PC-9 (cell line): ENCODE measurements around the gene SLC6A19. TPM values are rescaled to one million over a fixed set of nuclear protein-coding genes. Genes with fewer than 3 reads are reported as not detected.

Source experiments
- BruUV-seq: library from RNA; stranded (reverse); fragments of 400-500 nt; replicated peaks from 2 replicates; lab custom pipeline; 2021; lab: Mats Ljungman, UMichigan
- CTCF ChIA-PET: fragments of 300-600 bp; sonication (Branson Sonifier 250); formaldehyde crosslinking; loops from one replicate; lab custom pipeline; 2022; ENCODE audit warnings: antibody characterized with exemption; lab: Charles Lee
- POLR2A ChIA-PET: fragments of 300-600 bp; sonication (Branson Sonifier 250); formaldehyde crosslinking; loops from one replicate; lab custom pipeline; 2022; ENCODE audit warnings: antibody characterized with exemption; ENCODE audit not compliant: unreplicated experiment; lab: Charles Lee
- DNase-seq, 2 experiments: peaks; one replicate each; pipeline versions ENCODE4 v3.0.0 to v3.0.0-alpha.2; 2015 to 2022; ENCODE audit warnings: mixed read lengths in 1 of 2
- H2AFZ ChIP-seq: fragments of 200-600 bp; sonication (generic); 2 replicates; pipeline ENCODE4 v1.8.1; 2017; ENCODE audit warnings: antibody characterized with exemption
- H3F3A ChIP-seq: fragments of 200-600 bp; sonication (generic); 2 replicates; pipeline ENCODE4 v1.8.1; 2017; ENCODE audit warnings: antibody characterized with exemption, mild to moderate bottlenecking, low read depth; ENCODE audit not compliant: insufficient read depth
- H3K27ac ChIP-seq: fragments of 200-600 bp; sonication (generic); 2 replicates; pipeline ENCODE4 v1.6.1; 2016; ENCODE audit warnings: mixed run types
- H3K27me3 ChIP-seq: fragments of 200-600 bp; sonication (generic); 2 replicates; pipeline ENCODE4 v1.6.1; 2016; ENCODE audit warnings: low read depth, mixed run types; ENCODE audit not compliant: insufficient read depth
- H3K36me3 ChIP-seq: fragments of 200-600 bp; sonication (generic); 2 replicates; pipeline ENCODE4 v1.6.1; 2016; ENCODE audit warnings: low read depth, mixed run types
- H3K4me1 ChIP-seq: fragments of 200-600 bp; sonication (generic); replicated peaks from 2 replicates; pipeline ENCODE4 v1.6.1; 2016; ENCODE audit warnings: mixed run types; ENCODE audit not compliant: insufficient read depth
- H3K4me2 ChIP-seq: fragments of 200-600 bp; sonication (generic); 2 replicates; pipeline ENCODE4 v1.6.1; 2017; ENCODE audit warnings: mixed run types
- H3K4me3 ChIP-seq: fragments of 200-600 bp; sonication (generic); 2 replicates; pipeline ENCODE4 v1.6.1; 2016; ENCODE audit warnings: mixed run types
- H3K79me2 ChIP-seq: fragments of 200-600 bp; sonication (generic); 2 replicates; pipeline ENCODE4 v1.6.1; 2017; ENCODE audit warnings: low read depth, mixed run types
- H3K9me2 ChIP-seq: fragments of 200-600 bp; sonication (generic); 2 replicates; pipeline ENCODE4 v1.8.1; 2017; ENCODE audit warnings: mild to moderate bottlenecking; ENCODE audit not compliant: insufficient read depth
- H3K9me3 ChIP-seq: fragments of 200-600 bp; sonication (generic); 2 replicates; pipeline ENCODE4 v1.8.1; 2016; ENCODE audit warnings: low read depth; ENCODE audit not compliant: insufficient read depth
- H4K20me1 ChIP-seq: fragments of 200-600 bp; sonication (generic); 2 replicates; pipeline ENCODE4 v1.8.1; 2017; ENCODE audit not compliant: insufficient read depth
- EZH2 ChIP-seq: fragments of 200-600 bp; sonication (generic); IDR thresholded peaks from 2 replicates; pipeline ENCODE4 v1.8.0; 2017; ENCODE audit warnings: antibody characterized with exemption, low read depth
- intact Hi-C: fragments of 100-400 bp; cut with micrococcal nuclease; formaldehyde crosslinking; loops from one replicate; pipeline ENCODE4 v1.10.0; 2022; ENCODE audit not compliant: unreplicated experiment
- total RNA-seq: library from RNA; stranded (reverse); gene quantifications from 2 replicates; pipeline ENCODE4 v1.2.3, GENCODE V29; 2021
- TF ChIP-seq, protein P1 (sequence below): fragments of 200-600 bp; sonication (generic); conservative IDR thresholded peaks from 2 replicates; pipeline ENCODE4 v1.6.1; 2017; ENCODE audit warnings: mixed run types, antibody characterized with exemption, mild to moderate bottlenecking, moderate library complexity

SLC6A19 gene
- total RNA-seq, 1 experiment from 2014 or later, result not detected

GRCh38 chr5:1255081-1255561 is 53.7 kb downstream of the SLC6A19 start:
- ChIA-PET POLR2A (no interaction called here), CTCF (no interaction called here)
- no peaks in the 10 kb centered on the region for H3K9me2 ChIP-seq
- TF ChIP-seq EZH2, result no peak
- TF ChIP-seq, protein P1, sequence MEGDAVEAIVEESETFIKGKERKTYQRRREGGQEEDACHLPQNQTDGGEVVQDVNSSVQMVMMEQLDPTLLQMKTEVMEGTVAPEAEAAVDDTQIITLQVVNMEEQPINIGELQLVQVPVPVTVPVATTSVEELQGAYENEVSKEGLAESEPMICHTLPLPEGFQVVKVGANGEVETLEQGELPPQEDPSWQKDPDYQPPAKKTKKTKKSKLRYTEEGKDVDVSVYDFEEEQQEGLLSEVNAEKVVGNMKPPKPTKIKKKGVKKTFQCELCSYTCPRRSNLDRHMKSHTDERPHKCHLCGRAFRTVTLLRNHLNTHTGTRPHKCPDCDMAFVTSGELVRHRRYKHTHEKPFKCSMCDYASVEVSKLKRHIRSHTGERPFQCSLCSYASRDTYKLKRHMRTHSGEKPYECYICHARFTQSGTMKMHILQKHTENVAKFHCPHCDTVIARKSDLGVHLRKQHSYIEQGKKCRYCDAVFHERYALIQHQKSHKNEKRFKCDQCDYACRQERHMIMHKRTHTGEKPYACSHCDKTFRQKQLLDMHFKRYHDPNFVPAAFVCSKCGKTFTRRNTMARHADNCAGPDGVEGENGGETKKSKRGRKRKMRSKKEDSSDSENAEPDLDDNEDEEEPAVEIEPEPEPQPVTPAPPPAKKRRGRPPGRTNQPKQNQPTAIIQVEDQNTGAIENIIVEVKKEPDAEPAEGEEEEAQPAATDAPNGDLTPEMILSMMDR, result no peak
- H3K27me3 ChIP-seq, result peaks cover 20% of the 10 kb centered on the region
- BruUV-seq, result no TSS peak
- intact Hi-C loops, result no loop called here
- no peak overlapping the region for H3K4me3 ChIP-seq
- H3K9me3 ChIP-seq, result no peaks in the 10 kb centered on the region
- H3K4me1 ChIP-seq, result no peaks in the 10 kb centered on the region
- no peak overlapping the region for H3K4me2 ChIP-seq
- no peak overlapping the region for H3K27ac ChIP-seq
- no peak overlapping the region for H2AFZ ChIP-seq
- H3F3A ChIP-seq, result no peaks in the 10 kb centered on the region
- H3K79me2 ChIP-seq, result no peaks in the 10 kb centered on the region
- no peaks in the 10 kb centered on the region for H3K36me3 ChIP-seq
- DNase-seq, result no peak
- 0 out of 2 replicates have a peak, but pooled peaks cover 5% of the 10 kb centered on the region for H4K20me1 ChIP-seq

DNA sequence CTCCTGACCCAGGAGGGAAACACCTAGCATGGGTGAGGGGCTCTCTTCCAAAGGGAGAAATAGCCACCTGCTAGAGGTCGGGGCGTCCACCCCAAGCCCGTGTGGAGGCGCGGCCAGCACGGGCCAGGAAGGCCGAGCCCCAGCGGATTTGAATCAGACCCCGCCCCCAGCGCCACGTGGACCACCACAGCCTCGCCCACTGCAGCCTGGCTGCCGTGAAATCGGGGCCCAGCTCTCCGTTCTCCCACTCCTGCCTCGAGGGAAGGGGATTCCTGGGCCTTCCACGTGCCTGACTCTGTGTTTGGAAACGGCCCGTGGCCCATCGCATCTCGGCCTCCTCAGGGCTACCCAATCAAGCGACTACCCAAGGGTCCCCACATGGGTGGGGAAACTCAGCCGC is 55.4 kb downstream of the SLC6A19 start:
- Histone ChIP-seq H3K79me2 (no peaks in the 10 kb centered on the region), H3K27me3 (peaks cover 9% of the 10 kb centered on the region; the same call in 1 of the 2 replicates), H3F3A (no peaks in the 10 kb centered on the region), H3K4me1 (no peaks in the 10 kb centered on the region), H3K4me2 (no peak overlapping the region), H3K9me2 (no peaks in the 10 kb centered on the region), H2AFZ (no peak overlapping the region), H4K20me1 (0 out of 2 replicates have a peak, but pooled peaks cover 5% of the 10 kb centered on the region), H3K4me3 (no peak overlapping the region), H3K27ac (no peak overlapping the region), H3K9me3 (no peaks in the 10 kb centered on the region), H3K36me3 (no peaks in the 10 kb centered on the region)
- TF ChIP-seq, protein P1, result no peak
- TF ChIP-seq EZH2, result no peak
- POLR2A ChIA-PET, result no interaction called here
- BruUV-seq, result no TSS peak
- intact Hi-C loops, result no loop called here
- CTCF ChIA-PET, result no interaction called here
- no peak for DNase-seq

- Histone ChIP-seq H3K4me2 (no peak overlapping the region), H3K79me2 (no peaks in the 10 kb centered on the region), H3K9me3 (no peaks in the 10 kb centered on the region), H3F3A (no peaks in the 10 kb centered on the region), H3K9me2 (no peaks in the 10 kb centered on the region), H3K36me3 (no peaks in the 10 kb centered on the region), H2AFZ (no peak overlapping the region), H4K20me1 (0 out of 2 replicates have a peak, but pooled peaks cover 5% of the 10 kb centered on the region), H3K27me3 (0 out of 2 replicates have a peak, but pooled peaks cover 5% of the 10 kb centered on the region), H3K4me1 (no peaks in the 10 kb centered on the region), H3K4me3 (no peak overlapping the region), H3K27ac (no peak overlapping the region)
- intact Hi-C loops, result no loop called here
- ChIA-PET POLR2A (no interaction called here), CTCF (no interaction called here)
- no peak for TF ChIP-seq EZH2
- TF ChIP-seq, protein P1, result no peak
- DNase-seq, result no peak
- no TSS peak for BruUV-seq
Observed at GRCh38 chr5:1257363-1257762, 56.0 kb downstream of the SLC6A19 start.
